ENCODE data around the gene GNA12. TPM values are rescaled to one million over a fixed set of nuclear protein-coding genes. Genes with fewer than 3 reads are reported as not detected.

GNA12 gene
- total RNA-seq, 4 donors from 2014 or later, result 11.0 to 68.5 (median 20.4) TPM

- no peaks in the 10 kb centered on the region for H3K9me3 ChIP-seq
- H3K4me3 ChIP-seq, result no peak overlapping the region
- peaks cover 0 to 5% (median 0%) of the 10 kb centered on the region in 3 donors for H3K36me3 ChIP-seq
- DNase-seq, result no peak
- H3K4me1 ChIP-seq, result peaks cover 0 to 13% (median 4%) of the 10 kb centered on the region in 4 donors
- no peaks in the 10 kb centered on the region for H3K27me3 ChIP-seq
- TF ChIP-seq, protein P1, sequence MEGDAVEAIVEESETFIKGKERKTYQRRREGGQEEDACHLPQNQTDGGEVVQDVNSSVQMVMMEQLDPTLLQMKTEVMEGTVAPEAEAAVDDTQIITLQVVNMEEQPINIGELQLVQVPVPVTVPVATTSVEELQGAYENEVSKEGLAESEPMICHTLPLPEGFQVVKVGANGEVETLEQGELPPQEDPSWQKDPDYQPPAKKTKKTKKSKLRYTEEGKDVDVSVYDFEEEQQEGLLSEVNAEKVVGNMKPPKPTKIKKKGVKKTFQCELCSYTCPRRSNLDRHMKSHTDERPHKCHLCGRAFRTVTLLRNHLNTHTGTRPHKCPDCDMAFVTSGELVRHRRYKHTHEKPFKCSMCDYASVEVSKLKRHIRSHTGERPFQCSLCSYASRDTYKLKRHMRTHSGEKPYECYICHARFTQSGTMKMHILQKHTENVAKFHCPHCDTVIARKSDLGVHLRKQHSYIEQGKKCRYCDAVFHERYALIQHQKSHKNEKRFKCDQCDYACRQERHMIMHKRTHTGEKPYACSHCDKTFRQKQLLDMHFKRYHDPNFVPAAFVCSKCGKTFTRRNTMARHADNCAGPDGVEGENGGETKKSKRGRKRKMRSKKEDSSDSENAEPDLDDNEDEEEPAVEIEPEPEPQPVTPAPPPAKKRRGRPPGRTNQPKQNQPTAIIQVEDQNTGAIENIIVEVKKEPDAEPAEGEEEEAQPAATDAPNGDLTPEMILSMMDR (IDR thresholded peaks at IDR 0.05), result no peak
- no peak for TF ChIP-seq POLR2A (IDR thresholded peaks at IDR 0.05)
- no peak overlapping the region for H3K27ac ChIP-seq
These were observed 10.8 kb downstream of the GNA12 start for GRCh38 chr7:2833083-2833910.

- no peak overlapping the region for H3K4me3 ChIP-seq
- no peaks in the 10 kb centered on the region for H3K27me3 ChIP-seq
- peaks cover 0 to 7% (median 3%) of the 10 kb centered on the region in 4 donors for H3K4me1 ChIP-seq
- H3K36me3 ChIP-seq, result peaks cover 0 to 5% (median 0%) of the 10 kb centered on the region in 3 donors
- no peaks in the 10 kb centered on the region for H3K9me3 ChIP-seq
- H3K27ac ChIP-seq, result no peak overlapping the region
- no peak for TF ChIP-seq POLR2A (IDR thresholded peaks at IDR 0.05)
- TF ChIP-seq, protein P1 (IDR thresholded peaks at IDR 0.05), result no peak
- DNase-seq, result no peak
These were observed 11.6 kb downstream of the GNA12 start for GRCh38 chr7:2832461-2832860.

DNA sequence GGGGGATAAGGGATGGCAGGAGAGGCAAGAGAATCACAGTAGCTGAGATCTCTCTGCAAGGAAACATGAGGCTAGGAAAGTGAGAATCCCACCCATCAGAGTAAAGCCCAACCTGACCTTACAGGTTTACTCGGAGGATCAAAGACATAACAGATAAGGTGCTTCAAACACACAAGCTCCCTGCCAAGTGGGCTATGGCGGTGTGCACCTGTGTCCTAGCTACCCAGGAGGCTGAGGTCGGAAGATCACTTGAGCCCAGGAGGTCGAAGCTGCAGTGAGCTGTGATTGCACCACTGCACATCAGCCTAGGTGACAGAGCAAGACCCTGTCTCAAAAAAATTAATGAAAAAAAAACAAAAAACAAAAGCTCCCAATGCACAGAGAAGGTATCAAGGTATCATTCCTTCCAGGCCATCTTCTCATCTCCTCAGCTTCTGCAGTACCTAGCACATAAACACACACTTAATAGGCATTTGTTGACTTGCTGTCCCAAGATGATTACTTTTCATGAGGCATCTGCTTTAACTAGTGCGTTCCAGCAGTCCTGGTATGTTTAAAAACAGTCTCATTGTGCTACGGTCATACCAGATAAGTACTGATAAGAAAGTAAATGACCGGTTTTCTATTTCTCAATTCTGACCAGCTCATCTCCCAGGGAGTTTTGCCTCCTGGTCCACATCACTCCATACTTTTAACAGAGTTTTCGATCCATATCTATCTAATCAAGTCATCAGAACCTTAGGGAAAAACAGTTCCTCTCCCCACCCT, 13.3 kb downstream of the GNA12 start:
- TF ChIP-seq, protein P1 (IDR thresholded peaks at IDR 0.05), result no peak
- no peaks in the 10 kb centered on the region for H3K4me1 ChIP-seq

GRCh38 chr7:2829040-2829439, 15.1 kb downstream of the GNA12 start:
- H3K27me3 ChIP-seq, result no peaks in the 10 kb centered on the region
- DNase-seq, result peak in 1 of 3 donors; percentile 13
- TF ChIP-seq POLR2A (IDR thresholded peaks at IDR 0.05), result no peak
- TF ChIP-seq, protein P1 (IDR thresholded peaks at IDR 0.05), result no peak
- H3K9me3 ChIP-seq, result no peaks in the 10 kb centered on the region
- no peak overlapping the region for H3K4me3 ChIP-seq
- peaks cover 0 to 5% (median 1%) of the 10 kb centered on the region in 4 donors for H3K4me1 ChIP-seq
- no peak overlapping the region for H3K27ac ChIP-seq
- no peaks in the 10 kb centered on the region for H3K36me3 ChIP-seq

More for the DNA sequence above, 13.3 kb downstream of the GNA12 start:
- Histone ChIP-seq H3K27me3 (no peaks in the 10 kb centered on the region), H3K4me3 (no peak overlapping the region), H3K36me3 (peaks cover 0 to 5% (median 0%) of the 10 kb centered on the region in 3 donors), H3K9me3 (no peaks in the 10 kb centered on the region), H3K27ac (no peak overlapping the region)
- DNase-seq, result peak in 1 of 3 donors; percentile 19

DNA sequence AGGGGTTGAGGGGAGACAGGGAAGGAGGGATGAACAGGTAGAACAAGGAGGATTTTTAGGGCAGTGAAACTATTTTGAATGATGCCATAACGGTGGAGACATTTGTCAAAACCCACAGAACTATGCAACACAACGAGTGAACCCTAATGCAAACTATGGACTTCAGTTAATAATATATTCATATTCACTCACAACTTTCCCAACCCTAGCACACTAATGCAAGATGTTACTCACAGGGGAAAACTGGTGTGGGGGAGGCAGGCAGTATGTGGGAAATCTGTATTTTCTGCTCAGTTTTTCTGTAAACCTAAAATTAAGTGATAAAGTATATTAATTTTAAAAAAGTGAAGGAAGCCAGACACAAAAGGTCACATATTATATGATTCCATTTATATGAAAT, 17.3 kb downstream of the GNA12 start:
- no peak for DNase-seq
- TF ChIP-seq POLR2A (IDR thresholded peaks at IDR 0.05), result no peak
- TF ChIP-seq, protein P1 (IDR thresholded peaks at IDR 0.05), result no peak
- Histone ChIP-seq H3K27me3 (no peaks in the 10 kb centered on the region), H3K4me1 (peaks cover 0 to 5% (median 2%) of the 10 kb centered on the region in 4 donors), H3K36me3 (no peaks in the 10 kb centered on the region), H3K9me3 (no peaks in the 10 kb centered on the region), H3K27ac (no peak overlapping the region), H3K4me3 (no peak overlapping the region)
